PC-9 (cell line): Measurements from ENCODE around the gene PJA1. TPM values are rescaled to one million over a fixed set of nuclear protein-coding genes. Genes with fewer than 3 reads are reported as not detected.

Experiments used
- BruUV-seq: library from RNA; stranded (reverse); fragments of 400-500 nt; replicated peaks from 2 replicates; lab custom pipeline; 2021; lab: Mats Ljungman, UMichigan
- CTCF ChIA-PET: fragments of 300-600 bp; sonication (Branson Sonifier 250); formaldehyde crosslinking; loops from one replicate; lab custom pipeline; 2022; ENCODE audit warnings: antibody characterized with exemption; lab: Charles Lee
- POLR2A ChIA-PET: fragments of 300-600 bp; sonication (Branson Sonifier 250); formaldehyde crosslinking; loops from one replicate; lab custom pipeline; 2022; ENCODE audit warnings: antibody characterized with exemption; ENCODE audit not compliant: unreplicated experiment; lab: Charles Lee
- DNase-seq, 2 experiments: peaks; one replicate each; pipeline versions ENCODE4 v3.0.0 to v3.0.0-alpha.2; 2015 to 2022; ENCODE audit warnings: mixed read lengths in 1 of 2
- H2AFZ ChIP-seq: fragments of 200-600 bp; sonication (generic); 2 replicates; pipeline ENCODE4 v1.8.1; 2017; ENCODE audit warnings: antibody characterized with exemption
- H3F3A ChIP-seq: fragments of 200-600 bp; sonication (generic); 2 replicates; pipeline ENCODE4 v1.8.1; 2017; ENCODE audit warnings: antibody characterized with exemption, mild to moderate bottlenecking, low read depth; ENCODE audit not compliant: insufficient read depth
- H3K27ac ChIP-seq: fragments of 200-600 bp; sonication (generic); 2 replicates; pipeline ENCODE4 v1.6.1; 2016; ENCODE audit warnings: mixed run types
- H3K27me3 ChIP-seq: fragments of 200-600 bp; sonication (generic); 2 replicates; pipeline ENCODE4 v1.6.1; 2016; ENCODE audit warnings: low read depth, mixed run types; ENCODE audit not compliant: insufficient read depth
- H3K36me3 ChIP-seq: fragments of 200-600 bp; sonication (generic); 2 replicates; pipeline ENCODE4 v1.6.1; 2016; ENCODE audit warnings: low read depth, mixed run types
- H3K4me1 ChIP-seq: fragments of 200-600 bp; sonication (generic); replicated peaks from 2 replicates; pipeline ENCODE4 v1.6.1; 2016; ENCODE audit warnings: mixed run types; ENCODE audit not compliant: insufficient read depth
- H3K4me2 ChIP-seq: fragments of 200-600 bp; sonication (generic); 2 replicates; pipeline ENCODE4 v1.6.1; 2017; ENCODE audit warnings: mixed run types
- H3K4me3 ChIP-seq: fragments of 200-600 bp; sonication (generic); 2 replicates; pipeline ENCODE4 v1.6.1; 2016; ENCODE audit warnings: mixed run types
- H3K79me2 ChIP-seq: fragments of 200-600 bp; sonication (generic); 2 replicates; pipeline ENCODE4 v1.6.1; 2017; ENCODE audit warnings: low read depth, mixed run types
- H3K9me2 ChIP-seq: fragments of 200-600 bp; sonication (generic); 2 replicates; pipeline ENCODE4 v1.8.1; 2017; ENCODE audit warnings: mild to moderate bottlenecking; ENCODE audit not compliant: insufficient read depth
- H3K9me3 ChIP-seq: fragments of 200-600 bp; sonication (generic); 2 replicates; pipeline ENCODE4 v1.8.1; 2016; ENCODE audit warnings: low read depth; ENCODE audit not compliant: insufficient read depth
- H4K20me1 ChIP-seq: fragments of 200-600 bp; sonication (generic); 2 replicates; pipeline ENCODE4 v1.8.1; 2017; ENCODE audit not compliant: insufficient read depth
- CTCF ChIP-seq: fragments of 200-600 bp; sonication (generic); conservative IDR thresholded peaks from 2 replicates; pipeline ENCODE4 v1.6.1; 2017; ENCODE audit warnings: mixed run types, antibody characterized with exemption, mild to moderate bottlenecking, moderate library complexity
- EZH2 ChIP-seq: fragments of 200-600 bp; sonication (generic); IDR thresholded peaks from 2 replicates; pipeline ENCODE4 v1.8.0; 2017; ENCODE audit warnings: antibody characterized with exemption, low read depth
- intact Hi-C: fragments of 100-400 bp; cut with micrococcal nuclease; formaldehyde crosslinking; loops from one replicate; pipeline ENCODE4 v1.10.0; 2022; ENCODE audit not compliant: unreplicated experiment
- total RNA-seq: library from RNA; stranded (reverse); gene quantifications from 2 replicates; pipeline ENCODE4 v1.2.3, GENCODE V29; 2021

PJA1 gene
- total RNA-seq, 1 experiment from 2014 or later = 27.7 TPM

DNA sequence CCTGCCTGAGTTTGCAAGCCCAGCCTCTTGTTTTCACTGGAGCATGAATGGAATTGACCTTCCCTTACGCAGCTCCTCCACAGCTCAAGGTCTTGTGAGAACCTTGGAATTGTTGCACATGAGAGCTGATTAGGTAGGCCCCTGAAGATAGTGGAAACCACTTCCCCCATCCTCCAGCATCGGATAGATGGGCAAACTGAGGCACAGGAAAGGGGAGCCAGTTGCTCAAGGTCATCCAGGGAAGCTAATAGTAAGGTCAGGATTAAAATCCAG lies 27.2 kb downstream of the PJA1 start:
- intact Hi-C loops = no loop called here
- Histone ChIP-seq H3K4me3 (no peak overlapping the region), H3F3A (no peaks in the 10 kb centered on the region), H3K27ac (no peak overlapping the region), H3K36me3 (no peaks in the 10 kb centered on the region), H3K4me2 (no peak overlapping the region), H3K79me2 (no peaks in the 10 kb centered on the region), H3K9me2 (no peaks in the 10 kb centered on the region), H3K27me3 (no peaks in the 10 kb centered on the region), H2AFZ (no peak overlapping the region), H3K9me3 (no peaks in the 10 kb centered on the region), H4K20me1 (no peaks in the 10 kb centered on the region), H3K4me1 (no peaks in the 10 kb centered on the region)
- BruUV-seq = no TSS peak
- ChIA-PET CTCF (no interaction called here), POLR2A (no interaction called here)
- TF ChIP-seq CTCF (no peak), EZH2 (no peak)
- DNase-seq = no peak

DNA sequence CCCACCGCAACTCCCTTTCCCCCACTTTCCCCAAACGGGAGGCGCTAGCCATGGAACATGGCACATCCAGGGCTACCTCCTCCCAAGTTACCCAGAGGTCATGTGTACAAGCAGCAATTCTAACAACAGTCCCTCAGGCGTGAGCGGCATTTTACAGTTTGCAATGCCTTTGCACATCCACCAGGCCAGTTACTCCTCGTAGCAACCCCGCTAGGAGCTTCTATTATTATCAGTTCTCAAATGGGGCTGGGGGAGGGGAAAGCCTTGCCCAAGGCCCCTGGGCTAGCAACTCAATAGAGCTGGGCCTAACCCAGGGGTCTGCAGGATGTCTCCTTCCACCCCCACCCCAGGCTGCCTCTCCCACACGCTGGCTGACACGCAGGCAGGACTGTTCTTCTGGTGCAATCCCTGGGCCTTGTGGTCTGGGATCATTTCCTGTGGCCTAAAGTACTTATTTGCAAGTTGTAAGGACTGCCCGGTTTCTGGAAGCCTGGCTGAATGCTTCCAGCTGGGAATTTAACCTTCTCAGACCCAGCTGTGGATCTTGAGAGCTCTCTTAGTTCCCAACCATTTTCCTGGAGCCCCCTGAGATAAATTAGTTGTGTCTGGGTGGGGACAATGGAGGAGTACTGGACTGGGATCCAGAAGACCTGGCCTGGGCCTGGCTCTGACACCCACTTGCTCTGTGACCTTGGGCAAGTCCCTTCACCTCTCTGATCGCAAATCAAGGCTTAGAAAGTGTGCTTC lies 27.7 kb downstream of the PJA1 start:
- CTCF ChIA-PET = no interaction called here
- Histone ChIP-seq H3K9me3 (no peaks in the 10 kb centered on the region), H3K36me3 (no peaks in the 10 kb centered on the region), H3K4me1 (no peaks in the 10 kb centered on the region), H2AFZ (no peak overlapping the region), H3K27me3 (no peaks in the 10 kb centered on the region), H3K79me2 (no peaks in the 10 kb centered on the region), H3K4me2 (no peak overlapping the region), H4K20me1 (no peaks in the 10 kb centered on the region), H3K27ac (no peak overlapping the region), H3K4me3 (no peak overlapping the region), H3K9me2 (no peaks in the 10 kb centered on the region), H3F3A (no peaks in the 10 kb centered on the region)
- BruUV-seq = no TSS peak
- intact Hi-C loops = no loop called here
- no peak for TF ChIP-seq EZH2
- no peak for TF ChIP-seq CTCF
- POLR2A ChIA-PET = no interaction called here
- no peak for DNase-seq

GRCh38 chrX:69136546-69137331 lies 28.5 kb downstream of the PJA1 start:
- CTCF ChIA-PET = no interaction called here
- no peak overlapping the region for H3K27ac ChIP-seq
- no peaks in the 10 kb centered on the region for H3K36me3 ChIP-seq
- no peak overlapping the region for H3K4me2 ChIP-seq
- intact Hi-C loops = no loop called here
- no TSS peak for BruUV-seq
- no peaks in the 10 kb centered on the region for H3K9me2 ChIP-seq
- no peak for DNase-seq
- no peaks in the 10 kb centered on the region for H4K20me1 ChIP-seq
- H3K9me3 ChIP-seq = no peaks in the 10 kb centered on the region
- H3K27me3 ChIP-seq = no peaks in the 10 kb centered on the region
- TF ChIP-seq CTCF (no peak), EZH2 (no peak)
- no peak overlapping the region for H3K4me3 ChIP-seq
- no peak overlapping the region for H2AFZ ChIP-seq
- no peaks in the 10 kb centered on the region for H3K4me1 ChIP-seq
- H3F3A ChIP-seq = no peaks in the 10 kb centered on the region
- no peaks in the 10 kb centered on the region for H3K79me2 ChIP-seq
- POLR2A ChIA-PET = no interaction called here
